IPS DF 19.7 (cell line): ENCODE data around the gene BORCS6.
"Not testable (repeated sequence)": the region's sequence is repeated elsewhere in the genome, so short reads cannot be mapped to it uniquely, and the experiment has no call there.

Experiments
- DNase-seq: peaks from one replicate; pipeline ENCODE4 v3.0.0-alpha.2; 2013; ENCODE audit warnings: low read depth, low spot score

The BORCS6 gene

GRCh38 chr17:8189711-8190477 lies at the start of gene BORCS6:
TSS of gene BORCS6 (minus strand) at chr17:8190180. CDS start at chr17:8190140, 40 bp downstream.
- no peak for DNase-seq

- DNase-seq: no peak
These were observed 47.9 kb upstream of the BORCS6 start for GRCh38 chr17:8237886-8238285.

GRCh38 chr17:8237175-8237574 lies 47.2 kb upstream of the BORCS6 start:
- DNase-seq: no peak

GRCh38 chr17:8235676-8236075 lies 45.7 kb upstream of the BORCS6 start:
- DNase-seq: no peak

GRCh38 chr17:8234361-8235270 lies 44.6 kb upstream of the BORCS6 start:
- no peak for DNase-seq

GRCh38 chr17:8231701-8232100 lies 41.7 kb upstream of the BORCS6 start:
- no peak for DNase-seq

GRCh38 chr17:8227238-8227581 lies 37.2 kb upstream of the BORCS6 start:
- DNase-seq: no peak

GRCh38 chr17:8226536-8227237 lies 36.7 kb upstream of the BORCS6 start:
- peak; percentile 56 for DNase-seq

GRCh38 chr17:8225813-8226535 lies 36.0 kb upstream of the BORCS6 start:
- DNase-seq: peak; percentile 38

GRCh38 chr17:8224891-8225812 lies 35.2 kb upstream of the BORCS6 start:
- DNase-seq: no peak

GRCh38 chr17:8223356-8224126 lies 33.6 kb upstream of the BORCS6 start:
- DNase-seq: no peak

GRCh38 chr17:8222630-8223355 lies 32.8 kb upstream of the BORCS6 start:
- DNase-seq: no peak

- no peak for DNase-seq
These were observed 32.3 kb upstream of the BORCS6 start for GRCh38 chr17:8222380-8222629.

- DNase-seq: no peak
These were observed 31.8 kb upstream of the BORCS6 start for GRCh38 chr17:8221663-8222379.

- DNase-seq: no peak
These were observed 31.0 kb upstream of the BORCS6 start for GRCh38 chr17:8220783-8221662.

GRCh38 chr17:8214000-8214399 lies 24.0 kb upstream of the BORCS6 start:
- DNase-seq: not testable (repeated sequence)

GRCh38 chr17:8212312-8213180 lies 22.6 kb upstream of the BORCS6 start:
- DNase-seq: no peak
